Endothelial cell of umbilical vein (primary cell): ENCODE data around the gene CTSE. TPM values are rescaled to one million over a fixed set of nuclear protein-coding genes. Genes with fewer than 3 reads are reported as not detected.

Source experiments
- Bru-seq: library from RNA; stranded (reverse); fragments of 400-500 nt; gene quantifications from one replicate; lab custom pipeline; 2021; lab: Mats Ljungman, UMichigan
- BruChase-seq, 2 experiments: library from RNA; stranded (reverse); fragments of 400-500 nt; gene quantifications; one replicate each; lab custom pipeline; 2021; lab: Mats Ljungman, UMichigan
- BruUV-seq: library from RNA; stranded (reverse); fragments of 400-500 nt; replicated peaks from 2 replicates; lab custom pipeline; 2021; lab: Mats Ljungman, UMichigan
- CTCF ChIA-PET: fragments of 300-600, 350-600 bp; sonication (Branson Sonifier 250); formaldehyde crosslinking; loops from one replicate; lab custom pipeline; 2021; ENCODE audit warnings: antibody characterized with exemption, inconsistent platforms; lab: Charles Lee
- POLR2A ChIA-PET: fragments of 300-600, 350-600 bp; sonication (Branson Sonifier 250); formaldehyde crosslinking; loops from one replicate; lab custom pipeline; 2021; ENCODE audit warnings: antibody characterized with exemption, inconsistent platforms; lab: Charles Lee
- DNase-seq: peaks from one replicate; pipeline ENCODE4 v3.0.0-alpha.2; 2011; ENCODE audit warnings: low read depth, low spot score
- FAIRE-seq: peaks from 2 replicates; lab custom pipeline; 2011; peaks lifted over from hg19 to GRCh38; lab: Jason Lieb, UNC
- H2AFZ ChIP-seq: 2 replicates; pipeline ENCODE4 v1.6.0; 2012; ENCODE audit warnings: low read depth, low read length, control low read depth, inconsistent platforms
- H3K27ac ChIP-seq: 2 replicates; pipeline ENCODE4 v1.5.1; 2011; ENCODE audit warnings: low read depth, mild to moderate bottlenecking, control low read depth, low read length, moderate library complexity; ENCODE audit not compliant: insufficient read depth
- H3K27me3 ChIP-seq, 2 experiments: 2 replicates each; pipeline versions ENCODE4 v1.6.0 to v1.6.1; 2011; ENCODE audit warnings: low read length in 2 of 2, mixed read lengths in 1 of 2; ENCODE audit not compliant: control insufficient read depth in 2 of 2, insufficient read depth in 2 of 2
- H3K36me3 ChIP-seq, 2 experiments: 2 replicates in 1 of 2; 3 replicates in 1 of 2; pipeline ENCODE4 v1.5.1; 2011; ENCODE audit warnings: low read length in 2 of 2, mild to moderate bottlenecking in 1 of 2, moderate library complexity in 1 of 2; ENCODE audit not compliant: control insufficient read depth in 2 of 2, insufficient read depth in 2 of 2; ENCODE audit errors: extremely low read depth in 1 of 2
- H3K4me1 ChIP-seq: 3 replicates; pipeline ENCODE4 v1.5.1; 2011; ENCODE audit warnings: mild to moderate bottlenecking, low read length; ENCODE audit not compliant: control insufficient read depth, insufficient read depth; ENCODE audit errors: extremely low read depth
- H3K4me2 ChIP-seq: 2 replicates; pipeline ENCODE4 v1.6.1; 2011; ENCODE audit warnings: low read length, control low read depth, mixed read lengths; ENCODE audit not compliant: insufficient read depth
- H3K4me3 ChIP-seq, 3 experiments: fragments of 200-600 bp in 1 of 3; sonication (generic), shearing (Covaris generic) in 1 of 3; replicated peaks in 1 of 3; 2 replicates each; pipeline ENCODE4 v1.5.1; 2011 to 2016; ENCODE audit warnings: control low read depth in 3 of 3, low read length in 3 of 3, mild to moderate bottlenecking in 2 of 3, inconsistent platforms in 1 of 3, low read depth in 1 of 3, moderate library complexity in 1 of 3; ENCODE audit not compliant: insufficient read depth in 1 of 3
- H3K79me2 ChIP-seq: 2 replicates; pipeline ENCODE4 v1.6.0; 2012; ENCODE audit warnings: low read length, inconsistent platforms; ENCODE audit not compliant: control insufficient read depth, insufficient read depth
- H3K9ac ChIP-seq: replicated peaks from 2 replicates; pipeline ENCODE3; 2011; ENCODE audit warnings: low read length, control low read depth; ENCODE audit not compliant: insufficient read depth; ENCODE audit errors: extremely low read depth
- H3K9me1 ChIP-seq: replicated peaks from 3 replicates; pipeline ENCODE4 v1.6.0; 2011; ENCODE audit warnings: mild to moderate bottlenecking, low read length; ENCODE audit not compliant: control insufficient read depth, insufficient read depth; ENCODE audit errors: extremely low read depth
- H3K9me3 ChIP-seq: replicated peaks from 2 replicates; pipeline ENCODE4 v1.5.1; 2012; ENCODE audit warnings: low read length, inconsistent platforms; ENCODE audit not compliant: control insufficient read depth, insufficient read depth
- H4K20me1 ChIP-seq: replicated peaks from 2 replicates; pipeline ENCODE3; 2011; ENCODE audit warnings: mild to moderate bottlenecking, low read length; ENCODE audit not compliant: control insufficient read depth, insufficient read depth; ENCODE audit errors: extremely low read depth
- CTCF ChIP-seq, 2 donors: IDR thresholded peaks; 1 replicate in 1 of 2; 2 replicates in 1 of 2; pipeline ENCODE4 v1.5.1; 2011; ENCODE audit warnings: low read length in 2 of 2, mild to moderate bottlenecking in 2 of 2, moderate library complexity in 2 of 2, control low read depth in 1 of 2, inconsistent platforms in 1 of 2, low read depth in 1 of 2; ENCODE audit not compliant: insufficient read depth in 1 of 2; ENCODE audit errors: extremely low read depth in 1 of 2
- EZH2 ChIP-seq: IDR thresholded peaks from 2 replicates; pipeline ENCODE4 v1.6.1; 2012; ENCODE audit warnings: borderline replicate concordance, low read depth, mild to moderate bottlenecking, moderate library complexity, low read length, inconsistent platforms; ENCODE audit not compliant: severe bottlenecking
- FOS ChIP-seq: IDR thresholded peaks from 2 replicates; pipeline ENCODE4 v1.6.1; 2011; ENCODE audit warnings: mild to moderate bottlenecking, low read length, moderate library complexity, borderline replicate concordance; ENCODE audit not compliant: insufficient read depth
- GATA2 ChIP-seq: IDR thresholded peaks from 2 replicates; pipeline ENCODE4 v1.7.0; 2011; ENCODE audit warnings: low read depth, mild to moderate bottlenecking, moderate library complexity, mixed read lengths, low read length; ENCODE audit not compliant: insufficient read length, insufficient read depth
- JUN ChIP-seq: IDR thresholded peaks from 2 replicates; pipeline ENCODE4 v1.6.1; 2011; ENCODE audit warnings: borderline replicate concordance, low read depth; ENCODE audit not compliant: insufficient read length, insufficient read depth
- MAX ChIP-seq: IDR thresholded peaks from 2 replicates; pipeline ENCODE4 v1.6.1; 2011; ENCODE audit not compliant: insufficient read depth, insufficient read length
- MYC ChIP-seq: IDR thresholded peaks from one replicate; pipeline ENCODE4 v1.6.1; 2011; ENCODE audit warnings: mild to moderate bottlenecking, low read depth, low read length
- POLR2A ChIP-seq: IDR thresholded peaks from 2 replicates; pipeline ENCODE4 v1.6.1; 2012; ENCODE audit warnings: low read depth, mild to moderate bottlenecking, control low read depth, low read length
- POLR2AphosphoS5 ChIP-seq: IDR thresholded peaks from 2 replicates; pipeline ENCODE4 v1.6.1; 2012; ENCODE audit warnings: low read depth, mild to moderate bottlenecking, control low read depth, low read length, moderate library complexity; ENCODE audit not compliant: insufficient read depth
- dilution Hi-C: fragments of 300-500 bp; cut with MboI; formaldehyde crosslinking; loops from one replicate; pipeline ENCODE4 v1.15.0; 2019; ENCODE audit warnings: low sequenced_read_pairs; ENCODE audit not compliant: extremely low pct_ligation_motif_present
- intact Hi-C: fragments of 100-400 bp; cut with micrococcal nuclease; formaldehyde crosslinking; loops from one replicate; pipeline ENCODE4 v1.10.0; 2022
- long read RNA-seq: library from polyadenylated mRNA; stranded (forward); transcript quantifications from one replicate; pipeline ENCODE4 v2.0.0, GENCODE V29; 2021
- polyA minus RNA-seq, 3 experiments: library from RNA; depleted of rRNA, polyadenylated mRNA; stranded (reverse); fragments of >200 nt; gene quantifications; 1 replicate in 1 of 3; 2 replicates in 2 of 3; pipeline ENCODE4 v1.2.3, GENCODE V29; 2011
- polyA plus RNA-seq, 4 experiments: library from polyadenylated mRNA; depleted of rRNA in 3 of 4; stranded (reverse) in 3 of 4; unstranded in 1 of 4; fragments of >200 nt; gene quantifications; 2 replicates each; pipeline versions ENCODE4 v1.2.1 to v1.2.3, GENCODE V29; 2011 to 2012; ENCODE audit warnings: missing spikeins in 1 of 4
- total RNA-seq: library from RNA; stranded (reverse); gene quantifications from 2 replicates; pipeline ENCODE4 v1.2.3, GENCODE V29; 2021

CTSE gene
- total RNA-seq (not detected in 2 replicates), polyA plus RNA-seq (0.11 and 0.17 TPM in 2 replicates), polyA minus RNA-seq (not detected in 2 replicates), Bru-seq, nascent RNA (not detected), BruChase-seq, experiment 1, labeled RNA remaining after a 6-hour chase (percentile 6 among the genes with signal in this experiment), BruChase-seq, experiment 2, labeled RNA remaining after a 2-hour chase (percentile 6 among the genes with signal in this experiment)
- polyA plus RNA-seq (2011; cell fraction: cytosol; rRNA removed), result 0.07 and 0.08 TPM in 2 replicates
- polyA plus RNA-seq (2011; cell fraction: nucleus; rRNA removed), result not detected in 2 replicates
- 0.11 TPM in 1 of 2 replicates, not detected in the other for polyA plus RNA-seq (2012)
- not detected for polyA minus RNA-seq (2011; cell fraction: cytosol; rRNA and poly(A)+ RNA removed)
- not detected in 2 replicates for polyA minus RNA-seq (2011; cell fraction: nucleus; rRNA and poly(A)+ RNA removed)
- long read RNA-seq, result 0 reads

GRCh38 chr1:206023695-206024094, at the start of gene CTSE:
Gene CTSE, minus strand, starts transcription at chr1:206023895. Its CDS starts 104 bp downstream, at chr1:206023791.
- Histone ChIP-seq H3K27me3 (no peaks in the 10 kb centered on the region), H3K4me2 (no peak within 1 kb of the TSS), H3K9me3 (no peaks in the 10 kb centered on the region), H3K36me3 (no peaks in the 10 kb centered on the region), H3K4me3 (no peak within 1 kb of the TSS), H3K27ac (no peak within 1 kb of the TSS), H2AFZ (no peak within 1 kb of the TSS), H4K20me1 (no peaks in the 10 kb centered on the region), H3K9ac (no peak within 1 kb of the TSS), H3K79me2 (no peaks in the 10 kb centered on the region), H3K4me1 (peaks cover 13% of the 10 kb centered on the region), H3K9me1 (no peaks in the 10 kb centered on the region)
- ChIA-PET CTCF (interaction anchor here (1.0 kb wide), 1 partner anchor 83 kb away, joined by 5 read pairs; no protein-coding TSS in a partner anchor), POLR2A (no interaction called here)
- FAIRE-seq, result no peak
- BruUV-seq, result no TSS peak
- TF ChIP-seq POLR2AphosphoS5 (no peak), JUN (no peak), MYC (no peak), EZH2 (no peak), FOS (no peak), MAX (no peak), CTCF (IDR thresholded peaks at IDR 0.05; ENCODE audit: extremely low read depth in 1 of 2, insufficient read depth in 1 of 2, low read depth in 1 of 2, low read length in 2 of 2) (no peak), GATA2 (no peak), POLR2A (no peak)
- intact Hi-C loops (no loop called here), dilution Hi-C loops (no loop called here)
- no peak for DNase-seq
